Astrocyte (in vitro differentiated cells and primary cell): ENCODE results near the gene KLHL5. TPM values are rescaled to one million over a fixed set of nuclear protein-coding genes. Genes with fewer than 3 reads are reported as not detected.

Source experiments
- DNase-seq: peaks from one replicate; pipeline ENCODE4 v3.0.0-alpha.2; 2010; ENCODE audit warnings: low read depth
- FAIRE-seq: peaks from 2 replicates; lab custom pipeline; 2011; peaks lifted over from hg19 to GRCh38; lab: Jason Lieb, UNC
- H2AFZ ChIP-seq: 2 replicates; pipeline ENCODE4 v1.6.0; 2012; ENCODE audit warnings: low read depth, low read length, inconsistent platforms
- H3K27ac ChIP-seq: 2 replicates; pipeline ENCODE4 v1.5.1; 2011; ENCODE audit warnings: low read depth, low read length, inconsistent platforms
- H3K27me3 ChIP-seq: 2 replicates; pipeline ENCODE4 v1.6.0; 2011; ENCODE audit warnings: low read length, inconsistent platforms; ENCODE audit not compliant: insufficient read depth
- H3K36me3 ChIP-seq: 2 replicates; pipeline ENCODE4 v1.5.1; 2011; ENCODE audit warnings: low read length, inconsistent platforms; ENCODE audit not compliant: insufficient read depth
- H3K4me1 ChIP-seq: 2 replicates; pipeline ENCODE4 v1.5.1; 2011; ENCODE audit warnings: low read length, inconsistent platforms; ENCODE audit not compliant: insufficient read depth
- H3K4me2 ChIP-seq: 2 replicates; pipeline ENCODE4 v1.6.0; 2012; ENCODE audit warnings: low read length, inconsistent platforms
- H3K4me3 ChIP-seq: 2 replicates; pipeline ENCODE4 v1.5.1; 2011; ENCODE audit warnings: low read depth, mild to moderate bottlenecking, low read length, inconsistent platforms; ENCODE audit not compliant: insufficient read depth
- H3K79me2 ChIP-seq: 2 replicates; pipeline ENCODE4 v1.6.0; 2012; ENCODE audit warnings: mild to moderate bottlenecking, low read length, inconsistent platforms; ENCODE audit not compliant: insufficient read depth
- H3K9ac ChIP-seq: 2 replicates; pipeline ENCODE4 v1.6.0; 2012; ENCODE audit warnings: mild to moderate bottlenecking, low read length, inconsistent platforms
- H3K9me3 ChIP-seq: 2 replicates; pipeline ENCODE4 v1.5.1; 2012; ENCODE audit warnings: low read depth, mild to moderate bottlenecking, low read length, inconsistent platforms; ENCODE audit not compliant: insufficient read depth
- H4K20me1 ChIP-seq: 2 replicates; pipeline ENCODE4 v1.6.0; 2012; ENCODE audit warnings: low read length, inconsistent platforms; ENCODE audit not compliant: insufficient read depth
- H3K27ac Mint-ChIP-seq: one replicate; pipeline ENCODE4 v1.8.0; 2021; ENCODE audit warnings: mild to moderate bottlenecking, mixed read lengths; ENCODE audit not compliant: unreplicated experiment
- H3K27me3 Mint-ChIP-seq: one replicate; pipeline ENCODE4 v1.8.0; 2021; ENCODE audit warnings: low read depth, mixed read lengths; ENCODE audit not compliant: unreplicated experiment
- H3K36me3 Mint-ChIP-seq: one replicate; pipeline ENCODE4 v1.8.0; 2021; ENCODE audit warnings: low read depth, mixed read lengths; ENCODE audit not compliant: unreplicated experiment
- H3K4me1 Mint-ChIP-seq: one replicate; pipeline ENCODE4 v1.8.0; 2021; ENCODE audit warnings: low read depth, mixed read lengths; ENCODE audit not compliant: unreplicated experiment
- H3K4me3 Mint-ChIP-seq: one replicate; pipeline ENCODE4 v1.8.0; 2021; ENCODE audit warnings: mild to moderate bottlenecking, moderate library complexity, mixed read lengths; ENCODE audit not compliant: unreplicated experiment
- H3K9me3 Mint-ChIP-seq: one replicate; pipeline ENCODE4 v1.8.0; 2021; ENCODE audit warnings: mild to moderate bottlenecking, mixed read lengths; ENCODE audit not compliant: unreplicated experiment
- CTCF ChIP-seq: IDR thresholded peaks from 2 replicates; pipeline ENCODE4 v1.5.1; 2011; ENCODE audit warnings: low read depth, mild to moderate bottlenecking, inconsistent platforms, low read length, moderate library complexity; ENCODE audit not compliant: insufficient read depth
- EZH2 ChIP-seq: IDR thresholded peaks from 2 replicates; pipeline ENCODE4 v1.6.1; 2012; ENCODE audit warnings: mild to moderate bottlenecking, low read length, inconsistent platforms; ENCODE audit not compliant: insufficient read depth
- total RNA-seq: library from RNA; stranded (reverse); gene quantifications from 2 replicates; pipeline ENCODE4 v1.2.1, GENCODE V29; 2021

The KLHL5 gene
- total RNA-seq, 1 donor from 2014 or later = 67.5 TPM

GRCh38 chr4:39166669-39167068, 104.6 kb downstream of the KLHL5 start:
- no peaks in the 10 kb centered on the region for H3K27me3 ChIP-seq
- no peaks in the 10 kb centered on the region for H4K20me1 ChIP-seq
- H3K4me2 ChIP-seq = no peak overlapping the region
- no peaks in the 10 kb centered on the region for H3K36me3 ChIP-seq
- no peak overlapping the region for H2AFZ ChIP-seq
- no peaks in the 10 kb centered on the region for H3K79me2 ChIP-seq
- no peak overlapping the region for H3K4me3 ChIP-seq
- H3K27ac Mint-ChIP-seq = no peak overlapping the region
- TF ChIP-seq CTCF = no peak
- no peak for TF ChIP-seq EZH2
- H3K27ac ChIP-seq = no peak overlapping the region
- FAIRE-seq = no peak
- no peak overlapping the region for H3K4me3 Mint-ChIP-seq
- H3K27me3 Mint-ChIP-seq = no peaks in the 10 kb centered on the region
- H3K36me3 Mint-ChIP-seq = no peaks in the 10 kb centered on the region
- no peak for DNase-seq
- H3K4me1 Mint-ChIP-seq = no peaks in the 10 kb centered on the region
- no peaks in the 10 kb centered on the region for H3K4me1 ChIP-seq
- no peaks in the 10 kb centered on the region for H3K9me3 Mint-ChIP-seq
- no peaks in the 10 kb centered on the region for H3K9me3 ChIP-seq
- no peak overlapping the region for H3K9ac ChIP-seq

- Histone ChIP-seq H3K9ac (no peak overlapping the region), H4K20me1 (no peaks in the 10 kb centered on the region), H3K4me1 (no peaks in the 10 kb centered on the region), H3K27me3 (no peaks in the 10 kb centered on the region), H3K79me2 (no peaks in the 10 kb centered on the region), H3K4me3 (no peak overlapping the region), H3K27ac (no peak overlapping the region), H3K9me3 (no peaks in the 10 kb centered on the region), H2AFZ (no peak overlapping the region), H3K4me2 (no peak overlapping the region), H3K36me3 (no peaks in the 10 kb centered on the region)
- Mint-ChIP-seq H3K36me3 (no peaks in the 10 kb centered on the region), H3K4me3 (no peak overlapping the region), H3K27me3 (no peaks in the 10 kb centered on the region), H3K9me3 (no peaks in the 10 kb centered on the region), H3K4me1 (no peaks in the 10 kb centered on the region), H3K27ac (no peak overlapping the region)
- peak; percentile 18 for DNase-seq
- no peak for TF ChIP-seq EZH2
- no peak for TF ChIP-seq CTCF
- no peak for FAIRE-seq
These were observed 107.4 kb downstream of the KLHL5 start for GRCh38 chr4:39169426-39169825.

- no peak overlapping the region for H2AFZ ChIP-seq
- H3K27me3 ChIP-seq = peaks cover 3% of the 10 kb centered on the region
- no peaks in the 10 kb centered on the region for H3K36me3 ChIP-seq
- no peaks in the 10 kb centered on the region for H3K4me1 ChIP-seq
- no peak overlapping the region for H3K4me2 ChIP-seq
- no peak for FAIRE-seq
- no peak overlapping the region for H3K4me3 Mint-ChIP-seq
- no peak for DNase-seq
- H4K20me1 ChIP-seq = no peaks in the 10 kb centered on the region
- no peaks in the 10 kb centered on the region for H3K9me3 ChIP-seq
- no peaks in the 10 kb centered on the region for H3K79me2 ChIP-seq
- no peak overlapping the region for H3K27ac Mint-ChIP-seq
- no peak overlapping the region for H3K27ac ChIP-seq
- H3K4me3 ChIP-seq = no peak overlapping the region
- no peak overlapping the region for H3K9ac ChIP-seq
- H3K9me3 Mint-ChIP-seq = no peaks in the 10 kb centered on the region
- no peaks in the 10 kb centered on the region for H3K36me3 Mint-ChIP-seq
- H3K4me1 Mint-ChIP-seq = no peaks in the 10 kb centered on the region
- no peaks in the 10 kb centered on the region for H3K27me3 Mint-ChIP-seq
- no peak for TF ChIP-seq EZH2
- no peak for TF ChIP-seq CTCF
These were observed 108.3 kb downstream of the KLHL5 start for GRCh38 chr4:39170301-39170700.

Other genes starting within 250 kb of the KLHL5 start
- 3.1 and 3.8 TPM in 2 replicates for gene TLR6, start 205.4 kb upstream of the KLHL5 start, total RNA-seq
- gene FAM114A1, start 194.4 kb upstream of the KLHL5 start, total RNA-seq = 159 and 169 TPM in 2 replicates
- gene TMEM156, start 29.8 kb upstream of the KLHL5 start, total RNA-seq = 0.59 and 1.1 TPM in 2 replicates
- gene WDR19, start 120.3 kb downstream of the KLHL5 start, total RNA-seq = 14.1 and 18.0 TPM in 2 replicates